Mesenteric fat pad (tissue), 1 donor: ENCODE results near the gene NOL4L. TPM values are rescaled to one million over a fixed set of nuclear protein-coding genes. Genes with fewer than 3 reads are reported as not detected.
"Not testable (repeated sequence)": the region's sequence is repeated elsewhere in the genome, so short reads cannot be mapped to it uniquely, and the experiment has no call there.

Experiments used
- DNase-seq: peaks from one replicate; pipeline ENCODE4 v3.0.0-alpha.2; 2020; ENCODE audit warnings: low spot score
- total RNA-seq: library from RNA; stranded (reverse); fragmentation: NEBNext Ultra II Directional; extraction: Animal tissue kit (Norgen Biotek cat#: 25700); gene quantifications from one replicate; pipeline ENCODE4 v1.2.1, GENCODE V29; 2021
- donor health status: DM: yes; HTN: yes; CAD: no.

NOL4L gene
- total RNA-seq, 1 donor from 2014 or later: 21.5 TPM

DNA sequence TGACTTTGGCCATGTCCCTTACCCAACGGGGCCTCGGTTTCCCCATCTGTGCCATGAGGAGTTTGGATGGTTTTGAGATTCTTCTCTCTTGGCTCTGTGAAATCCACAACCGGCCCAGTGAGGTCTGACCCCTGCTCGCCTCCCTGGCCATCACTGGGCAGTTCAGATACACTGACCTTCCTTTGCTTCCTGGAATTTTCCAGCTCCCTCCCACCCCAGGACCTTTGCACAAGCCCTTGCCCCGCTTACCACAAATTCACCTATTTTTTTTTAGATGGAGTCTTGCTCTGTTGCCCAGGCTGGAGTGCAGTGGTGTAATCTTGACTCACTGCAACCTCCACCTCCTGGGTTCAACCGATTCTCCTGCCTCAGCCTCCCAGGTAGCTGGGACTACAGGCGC, 12.6 kb upstream of the NOL4L start:
- DNase-seq: no peak

DNA sequence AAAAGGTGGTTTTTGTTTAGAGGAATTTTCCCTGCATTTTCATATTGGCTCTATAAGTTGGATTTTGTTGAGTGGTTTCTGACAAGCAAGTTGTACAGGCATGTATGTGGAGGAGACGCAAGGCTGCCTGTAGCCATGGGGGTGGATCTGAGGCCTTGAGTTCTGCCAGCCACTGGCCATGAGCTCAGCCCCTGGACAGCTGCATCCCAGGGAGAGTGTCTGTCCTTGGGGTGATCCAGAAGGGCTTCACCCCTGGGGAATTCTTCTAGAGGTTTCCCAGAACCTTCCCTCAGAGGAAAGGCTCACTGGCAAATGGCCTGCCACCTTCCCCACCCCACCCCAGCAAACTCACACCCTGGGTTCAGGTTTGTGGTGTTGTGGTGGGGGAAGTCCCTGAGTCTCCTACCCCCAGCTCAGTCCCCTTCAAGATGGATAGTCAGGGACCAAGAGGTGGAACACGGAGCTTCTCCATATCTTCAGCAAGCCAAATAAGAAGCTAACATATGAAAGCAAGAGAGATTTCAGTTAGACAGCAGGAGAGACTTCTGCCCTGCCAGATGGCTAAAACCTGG, 11.6 kb upstream of the NOL4L start:
- DNase-seq: no peak

DNA sequence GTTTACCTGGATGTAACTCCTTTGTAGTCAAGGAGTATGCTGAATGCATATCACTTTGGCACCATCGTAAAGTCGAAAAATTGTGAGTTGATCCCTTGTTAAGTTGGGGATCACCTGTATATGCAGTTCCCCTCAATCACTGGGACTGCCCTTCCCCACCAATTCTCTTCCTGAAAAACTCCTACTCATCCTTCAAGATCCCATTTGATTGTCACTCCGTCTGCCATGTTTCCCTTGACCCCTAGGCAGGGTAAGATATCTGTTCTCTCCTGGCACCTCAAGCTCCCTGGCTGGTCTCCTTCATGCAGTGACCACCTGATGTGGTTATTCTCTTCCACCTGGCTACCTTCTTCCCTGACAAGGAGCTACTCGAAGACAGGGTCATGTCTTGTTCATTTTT, 10.0 kb upstream of the NOL4L start:
- no peak for DNase-seq

DNA sequence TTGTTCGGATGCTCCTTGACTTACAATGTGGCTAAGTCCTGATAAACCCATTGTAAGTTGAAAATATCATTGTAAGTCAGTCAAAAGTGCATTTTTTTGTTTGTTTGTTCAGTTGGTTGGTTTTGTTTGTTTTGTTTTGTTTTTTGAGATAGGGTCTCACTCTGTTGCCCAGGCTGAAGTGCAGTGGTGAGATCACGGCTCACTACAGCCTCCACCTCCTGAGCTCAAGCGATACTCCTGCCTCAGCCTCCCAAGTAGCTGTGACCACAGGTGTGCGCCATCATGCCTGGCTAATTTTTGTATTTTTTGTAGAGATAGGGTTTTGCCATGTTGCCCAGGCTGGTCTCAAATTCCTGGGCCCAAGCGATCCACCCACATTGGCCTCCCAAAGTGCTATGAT, 9.5 kb upstream of the NOL4L start:
- not testable (repeated sequence) for DNase-seq

DNA sequence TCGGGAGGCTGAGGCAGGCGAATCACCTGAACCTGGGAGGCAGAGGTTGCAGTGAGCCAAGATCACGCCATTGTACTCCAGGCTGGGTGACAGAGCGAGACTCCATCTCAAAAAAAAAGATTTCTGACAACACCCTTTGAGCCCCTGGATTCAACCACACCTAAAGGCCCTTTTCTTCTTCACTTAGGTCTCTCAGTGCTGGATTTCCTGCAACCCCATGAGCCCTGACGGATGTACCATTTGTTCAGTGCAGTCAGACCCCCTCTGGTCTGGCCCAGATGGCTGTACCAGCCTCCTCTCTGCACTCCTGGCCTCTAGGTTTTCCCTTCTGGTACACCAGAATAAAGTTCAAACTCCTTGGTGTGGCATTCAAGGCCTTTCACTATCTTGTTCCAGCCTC, 9.1 kb upstream of the NOL4L start:
- no peak for DNase-seq

DNA sequence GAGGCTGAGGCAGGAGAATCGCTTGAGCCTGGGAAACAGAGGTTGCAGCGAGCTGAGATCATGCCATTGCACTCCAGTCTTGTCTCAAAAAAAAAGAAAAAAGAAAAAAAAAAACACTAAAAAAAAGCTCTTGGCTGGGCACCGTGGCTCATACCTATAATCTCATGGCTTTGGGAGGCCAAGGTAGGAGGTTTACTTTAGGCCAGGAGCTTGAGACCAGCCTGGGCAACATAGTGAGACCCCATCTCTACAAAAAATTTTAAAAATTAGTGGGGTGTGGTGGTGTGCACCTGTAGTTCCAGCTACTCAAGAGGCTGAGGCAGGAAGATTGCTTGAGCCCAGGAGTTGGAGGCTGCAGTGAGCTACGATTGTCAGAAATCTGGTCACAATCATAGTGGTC, 7.5 kb upstream of the NOL4L start:
- DNase-seq: not testable (repeated sequence)

DNA sequence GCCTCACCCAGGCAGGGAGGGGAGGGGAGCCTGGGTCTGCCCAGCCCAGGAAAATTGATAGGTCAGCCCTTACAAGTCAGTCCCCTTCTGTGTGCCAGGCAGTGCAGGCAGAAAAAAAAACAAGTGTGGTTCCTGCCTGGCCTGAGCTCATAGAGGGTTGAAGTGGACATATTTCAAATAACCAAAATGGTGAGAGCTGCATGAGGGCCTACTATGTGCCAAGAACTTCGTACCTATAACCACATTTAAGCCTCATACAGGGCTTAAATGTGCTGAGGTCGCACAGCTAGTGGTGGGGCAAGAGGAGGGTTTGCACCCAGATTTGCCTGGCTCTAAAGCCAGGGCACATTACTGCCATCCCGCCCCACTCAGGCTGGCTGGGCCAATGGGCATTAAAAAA, 6.9 kb upstream of the NOL4L start:
- no peak for DNase-seq

DNA sequence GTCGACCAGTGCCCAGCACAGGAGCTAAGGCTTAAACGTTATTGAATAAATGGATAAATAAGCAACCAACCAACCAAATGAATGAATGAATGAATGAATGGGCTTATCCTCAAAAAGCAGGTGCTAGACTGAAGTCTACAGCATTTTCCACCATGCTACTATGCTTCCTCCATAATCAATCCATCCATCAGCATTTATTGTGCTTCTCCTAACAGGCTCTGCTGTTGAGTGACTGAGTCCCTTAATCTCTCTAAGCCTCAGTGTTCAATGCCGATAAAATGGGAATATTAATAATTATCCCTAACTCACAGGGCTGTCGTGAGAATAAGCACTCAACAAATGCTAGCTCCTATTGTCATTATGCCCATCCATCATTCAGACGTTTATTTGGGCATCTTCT, 4.6 kb upstream of the NOL4L start:
- no peak for DNase-seq

DNA sequence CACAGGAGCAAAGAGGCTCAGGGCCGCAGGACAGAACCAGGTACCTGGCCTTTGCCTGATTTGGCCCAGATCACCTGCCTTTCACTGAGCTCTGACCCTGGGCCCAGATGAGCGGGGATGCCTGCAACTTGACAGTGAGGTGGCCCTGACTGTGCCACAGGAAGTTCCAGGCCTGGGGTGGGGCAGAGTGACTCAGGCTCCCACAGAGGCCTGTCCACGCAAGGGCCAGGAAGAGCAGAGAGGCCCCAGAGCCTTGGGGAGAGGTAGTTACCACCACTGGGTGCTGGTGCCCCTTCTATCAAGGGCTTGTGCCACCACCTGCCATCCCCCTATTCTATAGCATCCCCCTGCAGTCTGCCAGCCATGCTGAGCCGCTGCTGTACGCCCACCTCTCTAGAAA, 4.1 kb upstream of the NOL4L start:
- DNase-seq: no peak

DNA sequence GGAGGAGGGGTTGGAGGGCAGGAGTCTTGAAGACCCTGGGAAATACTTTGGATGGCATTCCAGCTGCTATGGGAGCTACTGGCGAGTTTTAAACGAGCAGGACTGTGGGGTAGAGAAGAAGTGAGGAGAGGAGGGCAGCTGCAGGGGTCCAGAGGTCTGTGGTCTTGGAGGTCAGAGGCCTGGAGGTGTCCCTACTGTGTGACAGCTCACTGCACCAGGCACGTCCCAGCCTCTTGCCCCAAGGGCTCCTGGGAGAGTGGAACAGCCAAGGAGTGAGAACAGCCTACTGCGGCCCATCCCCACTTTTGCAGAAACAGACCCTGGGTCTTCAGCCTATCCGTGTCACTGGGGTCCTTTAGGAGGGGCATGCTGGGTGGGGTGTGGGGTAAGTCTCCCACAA, 2.9 kb upstream of the NOL4L start:
- DNase-seq: no peak

DNA sequence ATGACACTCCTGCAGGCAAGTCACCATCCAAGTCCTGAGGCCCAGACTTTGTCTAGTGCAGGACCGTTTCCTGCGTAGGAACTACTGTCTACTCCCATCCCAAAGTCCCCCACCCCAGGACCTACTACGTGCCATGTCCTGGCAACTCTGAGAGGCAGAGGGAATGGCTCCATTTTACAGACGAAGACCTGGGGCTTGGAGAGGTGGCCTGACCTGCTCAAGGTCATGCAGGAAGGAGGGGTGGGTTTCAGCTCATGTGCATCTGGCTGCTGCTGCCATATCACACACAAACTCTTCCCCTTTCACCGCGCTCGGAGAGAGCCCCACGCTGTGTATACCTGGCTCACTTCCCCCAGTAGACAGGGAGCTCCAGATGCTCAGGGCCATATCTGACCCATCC, 1.2 kb upstream of the NOL4L start:
- DNase-seq: no peak

DNA sequence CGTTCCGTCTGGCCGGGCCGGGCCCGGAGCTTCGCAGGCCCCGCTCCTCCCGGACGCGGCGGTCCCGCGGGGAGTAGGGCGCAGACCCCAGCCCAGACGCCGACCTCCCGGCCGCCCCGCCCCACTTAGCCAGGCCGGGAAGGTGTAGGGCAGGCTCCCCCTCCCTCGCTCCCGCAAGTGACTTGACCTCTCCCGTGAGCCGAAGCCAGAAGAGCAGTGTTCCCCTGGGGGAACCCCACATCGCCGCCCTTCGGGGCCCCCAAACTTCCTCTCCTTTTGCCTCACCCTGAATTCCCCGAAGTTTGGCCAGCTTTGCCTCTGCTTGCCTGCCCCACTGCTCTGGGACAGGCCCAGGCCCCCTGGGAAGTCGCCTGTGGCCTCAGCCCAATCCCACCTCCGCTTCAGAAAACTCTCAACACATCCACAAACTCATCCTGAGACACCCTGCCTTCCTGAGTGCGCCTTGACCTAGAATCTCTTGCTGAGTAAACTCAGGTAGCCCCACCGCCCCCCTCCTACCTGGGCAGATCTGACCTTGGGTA, 524 bp upstream of the NOL4L start:
- DNase-seq: no peak

DNA sequence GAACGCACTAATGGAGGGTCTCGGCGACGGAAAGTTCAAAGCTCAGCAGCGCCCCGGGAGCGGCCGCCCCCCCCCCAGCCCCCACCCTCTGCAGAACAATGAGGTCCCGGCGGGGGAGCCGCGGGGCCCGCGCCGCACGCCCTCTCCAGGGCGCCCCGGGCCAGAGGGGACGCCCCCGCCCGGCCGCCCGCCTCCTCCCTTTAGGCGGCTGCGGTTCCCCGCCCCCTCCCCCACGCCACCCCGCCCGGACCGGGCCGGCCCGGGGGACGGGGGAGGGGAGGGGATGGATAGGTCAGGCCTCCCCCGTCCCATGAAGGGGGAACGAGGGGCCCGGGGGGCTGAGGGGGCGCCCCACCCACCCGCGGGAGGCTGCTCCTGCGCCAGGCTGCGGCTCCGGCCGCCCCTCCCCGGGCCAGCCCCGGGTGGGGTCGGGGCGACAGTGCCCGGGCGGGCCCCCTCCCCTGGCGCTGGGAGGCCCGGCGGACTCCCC, 1.5 kb downstream of the NOL4L start:
- no peak for DNase-seq

DNA sequence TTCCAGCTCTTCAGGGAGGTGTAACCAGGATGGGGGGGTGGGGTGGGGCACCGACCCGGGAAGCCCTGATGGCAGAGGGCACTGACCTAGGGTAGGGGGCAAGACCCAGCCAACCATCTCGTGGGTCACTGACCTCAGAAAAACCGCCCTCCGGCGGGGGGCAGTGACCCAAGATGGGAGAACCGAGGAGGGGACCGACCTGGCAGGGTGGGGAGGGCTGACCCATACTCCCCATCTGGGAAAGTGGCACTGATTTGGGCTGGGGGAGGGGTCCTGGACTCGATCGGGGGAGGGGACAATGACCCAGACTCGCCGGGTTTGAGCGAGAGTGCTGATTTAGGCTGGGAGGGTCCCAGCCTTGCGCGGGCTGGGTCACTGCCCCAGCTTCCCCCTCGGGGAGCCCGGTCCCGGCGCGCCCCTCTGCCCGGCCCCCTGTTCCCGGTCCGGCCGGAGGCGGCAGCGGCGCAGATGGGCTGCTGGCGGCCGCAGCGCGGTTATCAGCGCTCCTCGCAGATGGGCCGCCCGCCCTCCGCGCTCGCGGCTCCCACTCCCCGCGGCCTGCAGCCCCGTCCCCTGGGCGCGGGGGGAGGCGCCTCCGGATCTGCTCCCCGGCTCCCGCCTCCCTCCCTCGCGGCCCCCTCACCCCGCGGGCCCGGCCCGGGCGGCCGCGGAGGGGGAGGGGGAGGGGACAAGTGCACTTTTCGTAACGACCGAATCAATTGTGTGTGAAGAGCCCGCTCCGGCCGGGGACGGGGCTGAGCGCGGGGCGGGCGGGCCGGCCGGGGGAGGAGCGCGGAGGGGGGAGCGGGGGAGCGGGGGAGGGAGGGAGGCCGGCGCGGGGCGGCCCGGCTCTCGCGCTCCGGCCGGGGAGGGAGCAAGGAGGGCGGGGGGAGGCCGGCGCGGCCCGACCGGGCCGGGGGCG, 2.2 kb downstream of the NOL4L start:
- no peak for DNase-seq

DNA sequence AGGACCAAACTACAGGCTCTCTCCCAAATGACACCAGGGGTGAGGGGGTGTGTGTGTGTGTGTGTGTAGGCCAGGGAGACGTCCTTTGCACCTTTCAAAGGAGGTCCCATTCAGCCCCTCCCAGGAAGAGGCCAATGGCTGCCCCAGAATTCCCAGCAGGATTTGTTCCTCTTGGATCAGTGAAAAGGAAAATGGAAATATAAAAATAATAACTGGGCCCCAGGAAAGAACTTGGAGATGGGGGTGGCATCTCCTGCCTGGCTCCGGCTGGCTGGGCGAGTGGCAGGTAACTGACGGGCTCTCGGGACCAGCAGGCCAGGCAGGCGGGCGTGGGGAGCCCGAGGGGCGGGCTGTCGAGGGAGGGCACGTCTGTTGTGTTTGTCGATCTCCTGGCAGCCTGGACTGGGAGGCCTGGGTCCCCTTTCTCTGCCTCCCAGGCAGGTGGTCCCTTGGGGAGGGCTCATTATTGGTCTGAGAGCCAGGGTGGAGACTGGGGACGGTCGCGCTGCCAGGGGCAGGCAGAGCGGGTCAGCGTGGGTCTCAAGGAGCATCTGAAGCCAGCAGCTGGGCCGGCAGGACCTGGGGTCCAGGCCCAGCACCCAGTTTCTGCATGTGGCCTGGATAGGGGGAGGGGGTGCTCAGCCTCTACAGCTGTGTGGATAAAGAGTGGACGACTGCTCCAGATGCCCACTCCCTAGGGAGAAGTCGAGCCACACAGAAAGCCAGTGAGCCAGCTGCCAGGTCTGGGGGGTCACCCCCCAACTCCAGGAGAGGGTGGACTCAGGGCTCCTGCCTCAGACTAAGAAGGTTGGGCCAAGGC, 3.1 kb downstream of the NOL4L start:
- no peak for DNase-seq

DNA sequence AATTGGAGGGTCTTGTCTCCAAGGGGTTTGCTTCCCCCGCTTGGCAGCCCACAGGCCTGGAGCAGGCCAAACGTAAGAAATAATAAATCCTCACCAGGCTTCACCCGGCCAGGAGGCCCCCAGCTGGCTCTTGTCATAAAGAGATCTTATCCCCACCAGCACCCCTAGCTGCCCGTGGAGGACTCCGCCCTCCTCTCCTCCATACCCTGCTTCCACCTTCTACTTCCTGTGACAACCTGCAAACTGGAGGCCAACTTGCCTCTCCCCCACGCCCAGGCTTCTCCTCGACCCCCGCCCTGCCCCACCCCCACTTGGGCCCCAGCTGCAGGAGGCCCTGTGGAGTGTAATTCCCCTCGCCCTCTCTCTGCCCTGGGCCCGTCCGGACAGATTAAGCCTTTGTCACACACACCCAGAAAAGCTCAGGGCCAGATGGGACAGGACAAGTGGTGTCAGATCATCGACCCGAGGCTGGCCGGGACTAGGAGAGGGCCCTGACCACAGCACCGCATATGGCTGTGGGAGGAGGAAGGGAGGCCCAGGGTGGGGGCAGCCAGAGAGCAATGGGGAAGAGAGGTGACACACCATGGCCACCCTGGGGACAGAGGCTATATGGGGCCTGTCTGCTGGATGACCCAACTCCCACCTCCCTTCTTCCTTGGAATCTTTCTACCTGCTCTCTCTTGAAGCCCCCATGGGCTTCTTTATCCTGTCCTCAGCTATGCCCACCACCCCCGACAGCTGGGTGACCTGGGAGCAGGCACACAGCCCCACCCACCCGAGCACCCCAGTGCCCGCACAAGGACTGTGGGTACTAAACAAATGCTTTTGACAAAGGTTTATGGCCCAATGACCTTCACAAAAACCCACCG, 3.9 kb downstream of the NOL4L start:
- no peak for DNase-seq

DNA sequence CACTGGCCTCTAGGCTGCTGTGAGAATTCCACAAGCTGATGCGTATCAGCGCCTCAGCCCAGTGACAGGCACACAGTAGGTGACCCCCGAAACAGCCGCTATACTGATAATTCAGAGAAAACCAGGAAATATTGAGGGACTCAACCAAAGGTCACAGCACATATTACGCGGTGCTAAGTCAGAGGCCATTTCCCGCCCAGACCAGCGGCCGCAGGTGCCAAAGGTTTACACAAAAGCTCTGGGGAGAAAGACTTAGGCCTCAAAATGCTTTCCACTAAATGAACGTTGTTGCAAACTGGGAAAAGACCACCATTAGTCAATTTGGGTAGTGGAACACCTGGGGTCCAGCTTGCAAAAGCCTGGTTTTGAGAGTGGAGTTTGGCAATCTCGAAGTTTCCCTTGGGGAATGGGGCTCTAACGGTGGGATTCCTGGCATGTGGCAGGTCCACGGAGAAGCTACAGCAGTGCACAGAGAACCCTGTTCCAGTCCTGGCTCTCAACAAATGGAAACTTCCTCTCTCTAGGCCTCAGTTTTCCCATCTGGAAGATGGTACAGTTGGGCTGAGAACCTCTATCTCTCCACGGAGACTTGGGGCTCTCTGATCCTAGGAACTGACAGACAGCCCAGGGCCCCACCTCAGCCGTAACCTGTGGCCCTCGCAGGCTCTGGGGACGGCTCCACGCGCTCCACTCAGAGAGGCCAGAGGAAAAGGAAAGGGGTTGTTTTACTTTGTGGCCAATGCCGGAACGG, 4.7 kb downstream of the NOL4L start:
- DNase-seq: no peak

DNA sequence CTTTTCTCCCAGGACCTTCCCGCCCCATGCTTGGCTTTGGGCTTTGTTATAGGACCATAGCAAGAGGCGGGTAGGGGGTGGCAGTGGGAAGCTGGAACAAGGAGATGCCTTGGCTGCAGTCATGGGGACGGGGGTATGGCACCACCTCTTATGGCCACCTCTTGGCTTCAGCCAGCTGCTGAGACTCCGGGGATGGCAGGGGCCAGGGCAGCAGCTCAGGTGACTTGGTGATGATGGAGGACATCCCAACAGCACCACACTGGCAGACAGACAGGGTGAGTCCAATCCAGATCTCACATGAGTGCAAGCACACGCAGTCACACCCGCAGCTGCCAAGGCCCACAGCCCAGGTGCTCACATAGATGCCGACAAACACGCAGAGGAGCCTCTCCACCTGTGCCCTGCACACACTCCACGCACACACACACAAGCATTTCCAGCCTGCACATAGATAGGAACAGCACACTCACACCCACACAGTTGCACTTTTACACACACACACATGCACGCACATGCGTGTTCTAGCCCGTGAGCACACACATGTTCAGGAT, 6.2 kb downstream of the NOL4L start:
- no peak for DNase-seq

DNA sequence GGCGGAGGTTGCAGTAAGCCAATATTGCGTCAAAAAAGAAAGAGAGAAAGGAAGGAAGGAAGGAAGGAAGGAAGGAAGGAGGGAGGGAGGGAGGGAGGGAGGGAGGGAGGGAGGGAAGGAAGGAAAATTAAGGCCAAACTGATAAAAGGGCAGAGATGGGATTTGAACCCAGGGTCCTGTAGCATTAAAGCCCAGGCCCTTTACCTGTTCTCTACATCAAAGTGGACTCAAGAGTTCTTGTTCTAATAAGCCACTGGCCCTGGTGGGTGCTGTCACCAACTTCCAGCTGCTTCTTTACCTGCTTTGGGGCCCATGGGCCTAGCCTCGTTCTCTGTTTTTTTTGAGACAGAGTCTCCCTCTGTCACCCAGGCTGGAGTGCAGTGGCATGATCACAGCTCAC, 7.1 kb downstream of the NOL4L start:
- not testable (repeated sequence) for DNase-seq

DNA sequence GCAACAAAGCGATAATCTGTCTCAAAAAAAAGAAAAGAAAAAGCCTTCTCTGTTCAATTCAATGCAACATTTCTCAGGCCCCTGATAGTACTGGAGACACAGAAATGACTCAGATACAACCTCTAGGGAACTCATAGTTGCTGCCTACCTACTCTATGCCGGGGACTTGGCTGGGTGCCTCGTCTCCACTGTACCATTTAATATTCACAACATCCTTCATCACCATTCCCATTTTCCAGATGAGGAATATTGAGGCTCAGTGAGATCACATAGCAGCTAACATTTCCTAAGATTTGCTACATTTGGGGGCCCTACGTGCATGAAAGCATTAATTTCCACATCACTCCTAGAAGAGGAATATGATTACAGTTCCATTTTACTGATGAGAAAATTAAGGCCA, 7.5 kb downstream of the NOL4L start:
- DNase-seq: no peak
